Globus pallidus (tissue), 1 donor: ENCODE results near the gene BPIFB6.

ENCODE experiments used
- DNase-seq: peaks from one replicate; pipeline ENCODE4 v3.0.0-alpha.2; 2015; ENCODE audit warnings: low spot score

Gene BPIFB6

DNA sequence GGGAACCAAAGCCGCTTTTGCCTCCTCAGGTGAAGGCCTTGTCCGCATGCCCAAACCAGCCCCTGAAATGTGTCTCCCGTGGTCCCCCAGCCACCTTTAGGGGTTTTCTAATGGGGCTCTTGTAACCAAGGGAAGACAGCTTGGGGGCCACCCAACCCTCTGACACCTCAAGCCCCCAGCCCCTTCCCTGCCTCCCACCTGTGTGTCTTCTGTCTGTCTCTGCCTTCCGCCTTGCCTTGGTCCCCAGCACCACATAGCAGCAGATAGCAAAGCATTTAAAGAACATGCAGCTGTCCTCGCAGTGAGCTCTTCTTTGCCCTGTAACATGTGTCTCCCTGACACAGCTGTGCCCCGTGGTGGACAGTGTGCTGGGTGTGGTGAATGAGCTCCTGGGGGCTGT, 31.8 kb downstream of the BPIFB6 start:
- no peak for DNase-seq

DNA sequence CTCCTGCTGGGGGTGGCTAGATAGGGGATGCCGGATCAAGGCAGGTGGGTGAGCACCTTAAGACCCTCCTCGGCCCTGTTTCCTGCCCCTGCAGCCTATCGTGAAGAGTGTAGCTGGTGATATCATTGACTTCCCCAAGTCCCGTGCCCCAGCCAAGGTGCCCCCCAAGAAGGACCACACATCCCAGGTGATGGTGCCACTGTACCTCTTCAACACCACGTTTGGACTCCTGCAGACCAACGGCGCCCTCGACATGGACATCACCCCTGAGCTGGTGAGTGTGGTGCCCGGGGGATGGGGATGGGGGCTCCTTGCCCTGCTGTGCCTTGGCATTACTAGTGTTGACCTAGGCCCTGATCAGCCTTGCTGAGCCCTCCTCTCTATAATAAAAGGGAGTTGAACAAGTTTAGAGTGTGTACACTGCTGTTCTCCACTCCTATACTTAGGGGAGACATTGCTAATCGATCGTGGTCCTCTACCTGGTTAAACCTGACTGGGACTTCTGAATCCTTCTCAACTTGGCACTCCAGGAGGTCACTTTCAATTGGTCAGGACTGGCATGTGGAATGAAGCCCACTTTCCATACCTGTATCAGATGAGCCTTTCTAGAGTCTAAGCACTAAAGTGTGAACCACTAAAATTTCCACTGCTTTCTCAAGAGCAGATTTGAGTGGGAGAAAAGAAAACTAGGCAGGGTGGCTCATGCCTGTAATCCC, 33.3 kb downstream of the BPIFB6 start:
- no peak for DNase-seq

DNA sequence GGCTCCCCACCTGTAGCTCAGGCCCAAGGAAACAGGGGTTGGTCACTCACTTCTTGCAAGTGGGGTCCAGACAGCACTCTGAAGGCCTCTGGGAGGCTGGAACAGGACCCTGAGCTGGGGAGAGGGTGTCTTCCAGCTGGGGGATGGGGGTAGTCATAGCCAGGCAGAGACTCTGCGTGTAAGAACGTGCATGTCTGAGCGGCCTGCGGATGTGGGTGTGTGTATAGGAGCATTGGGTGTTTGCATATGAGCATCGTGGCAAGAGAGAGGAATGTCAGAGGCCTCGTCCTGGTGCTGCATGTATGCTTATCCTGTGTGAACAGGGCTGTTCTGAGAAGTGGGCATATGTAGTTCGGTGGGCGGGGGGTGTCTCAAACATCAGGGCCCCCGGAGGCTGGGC, 34.3 kb downstream of the BPIFB6 start:
- DNase-seq, result no peak

DNA sequence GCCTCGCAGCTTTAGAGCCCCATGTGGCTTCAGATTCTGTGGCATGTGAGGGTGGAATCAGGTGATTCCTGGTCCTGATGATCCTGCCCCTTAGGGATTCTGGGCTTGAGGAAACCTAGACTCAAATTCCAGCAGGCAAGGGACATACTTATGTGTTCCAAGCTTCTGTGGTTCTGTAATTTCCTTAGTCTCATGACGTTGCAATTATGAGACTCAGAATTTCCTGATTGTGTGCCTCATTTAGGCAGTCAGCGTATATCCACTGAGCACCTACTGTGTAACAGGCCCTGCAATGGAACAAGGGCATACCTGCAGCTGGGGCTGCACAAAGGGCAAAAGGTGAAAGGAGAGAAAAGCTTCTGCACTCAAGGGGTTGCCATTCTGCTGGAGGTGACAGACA, 36.4 kb downstream of the BPIFB6 start:
- no peak for DNase-seq

DNA sequence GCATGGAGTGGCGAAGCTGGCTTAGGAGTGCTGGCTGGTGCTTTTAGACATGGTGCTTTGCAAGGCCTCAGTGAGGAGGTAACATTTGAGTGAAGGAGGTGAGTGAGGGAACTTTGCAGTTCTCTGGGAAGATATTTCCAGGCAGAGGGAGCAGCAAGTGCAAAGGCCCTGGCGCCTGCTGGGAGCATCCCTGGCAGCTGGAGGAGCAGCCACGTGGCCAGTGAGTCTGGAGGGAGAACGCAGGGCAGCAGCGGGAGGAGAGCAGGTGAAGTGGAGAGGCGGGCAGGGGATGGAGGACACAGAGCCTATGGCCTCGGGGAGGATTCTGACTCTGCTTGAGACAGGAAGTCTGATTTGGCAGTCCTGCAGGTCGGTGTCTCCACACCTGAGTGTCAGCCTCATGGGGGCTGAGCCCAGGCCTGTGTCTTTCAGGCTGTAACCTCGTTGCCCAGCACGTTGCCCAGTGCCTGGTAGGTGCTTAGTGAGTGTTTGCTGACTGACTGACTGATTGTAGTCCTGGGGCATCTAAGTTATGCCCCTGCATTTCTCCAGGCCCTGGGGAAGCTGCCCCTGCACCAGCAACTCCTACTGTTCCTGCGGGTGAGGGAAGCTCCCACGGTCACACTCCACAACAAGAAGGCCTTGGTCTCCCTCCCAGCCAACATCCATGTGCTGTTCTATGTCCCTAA, 36.9 kb downstream of the BPIFB6 start:
- no peak for DNase-seq

DNA sequence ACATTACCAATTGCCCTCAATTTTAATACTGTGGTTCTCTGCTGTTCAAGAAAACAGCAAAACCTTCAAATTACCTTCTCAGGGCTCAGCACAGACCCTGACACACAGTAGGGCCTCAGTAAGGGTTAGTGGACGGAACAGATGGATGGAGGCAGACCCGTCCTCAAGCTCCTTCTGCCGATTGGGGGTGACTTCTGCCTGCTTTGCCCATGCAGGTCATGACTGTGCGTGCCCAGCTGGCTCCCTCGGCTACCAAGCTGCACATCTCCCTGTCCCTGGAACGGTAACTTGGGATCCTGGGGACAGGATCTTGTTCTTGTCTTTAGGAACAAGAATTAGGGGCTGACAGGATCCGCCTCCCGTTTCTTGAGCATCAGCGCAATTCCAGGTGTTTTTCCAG, 38.2 kb downstream of the BPIFB6 start:
- DNase-seq, result no peak

DNA sequence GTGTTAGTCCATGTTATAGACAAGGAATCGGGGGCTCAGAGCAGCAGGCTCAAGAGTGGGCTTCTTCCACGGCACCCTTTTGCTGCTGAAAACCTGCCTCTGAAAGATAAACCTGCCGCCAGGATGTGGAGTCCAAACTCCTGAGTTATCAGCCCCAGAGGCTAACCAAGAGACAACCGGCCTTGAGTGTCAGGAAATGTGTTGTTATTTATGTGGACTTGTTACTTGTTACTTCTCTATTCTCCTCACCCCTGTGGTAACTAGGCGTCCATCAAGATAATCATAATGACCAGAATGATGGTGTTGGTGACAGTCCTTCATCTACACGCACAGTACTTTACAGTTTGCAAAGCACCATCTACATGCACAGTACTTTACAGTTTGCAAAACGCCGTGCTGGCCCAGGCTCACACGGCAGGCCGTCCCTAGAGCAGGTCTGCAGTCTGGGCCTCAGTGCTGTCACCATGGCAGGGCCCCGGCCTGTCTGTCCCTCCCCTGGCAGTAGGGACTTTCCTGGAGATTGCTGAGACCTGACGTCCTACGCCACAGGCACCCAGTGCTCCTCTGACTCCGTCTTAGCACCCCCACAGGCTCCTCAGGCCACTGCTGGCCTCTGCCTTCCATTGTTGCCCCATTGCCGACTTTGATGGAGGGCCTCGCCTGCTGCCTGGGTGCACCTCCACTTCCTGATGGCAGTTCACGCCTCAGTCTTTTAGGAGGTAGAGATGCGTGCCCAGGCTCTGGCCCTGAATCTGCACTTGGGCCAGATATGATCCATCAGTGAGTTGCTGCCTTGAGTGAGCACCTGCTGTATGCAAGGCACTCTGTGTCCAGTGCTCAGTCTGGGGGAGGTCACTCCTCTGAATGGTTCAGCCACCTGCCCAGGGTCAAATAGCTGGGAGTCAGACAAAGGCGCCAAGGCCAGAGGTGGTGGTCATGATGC, 38.9 kb downstream of the BPIFB6 start:
- DNase-seq, result no peak

DNA sequence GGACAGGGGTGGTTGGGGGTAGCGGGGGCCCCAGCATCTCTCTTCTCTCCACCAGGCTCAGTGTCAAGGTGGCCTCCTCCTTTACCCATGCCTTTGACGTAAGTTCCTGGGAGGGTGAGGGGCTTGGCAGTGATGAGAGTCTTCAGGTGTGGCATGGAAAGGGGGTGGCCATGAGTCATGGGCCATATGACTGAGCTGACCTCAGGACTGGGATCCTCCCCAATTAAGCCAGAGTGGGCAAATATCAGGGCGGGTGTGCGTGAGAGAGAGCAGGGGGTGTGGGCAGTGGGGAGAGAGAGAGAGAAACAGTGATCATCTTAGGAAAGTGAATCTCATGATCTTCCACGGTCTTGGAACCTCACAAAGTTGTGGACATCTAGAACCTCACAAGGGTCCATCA, 39.8 kb downstream of the BPIFB6 start:
- DNase-seq, result no peak

DNA sequence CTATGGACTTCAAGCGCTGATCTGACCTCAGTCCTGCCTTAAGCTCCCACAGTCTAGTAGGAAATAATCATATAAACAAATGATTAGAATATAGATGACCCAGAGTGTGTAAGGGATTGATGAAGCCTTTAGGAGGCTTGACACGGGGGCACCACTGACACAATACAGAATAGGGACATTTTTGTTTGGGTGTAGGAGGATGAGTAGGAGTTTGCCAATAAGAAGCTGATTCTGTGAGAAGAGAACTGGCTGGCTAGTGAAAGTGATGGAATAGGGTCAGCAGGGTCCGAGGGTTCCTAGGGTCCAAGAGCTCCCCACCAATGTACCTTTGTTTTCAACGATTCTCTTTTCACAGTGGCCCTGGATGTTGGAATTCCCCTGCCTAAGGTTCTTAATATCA, 40.9 kb downstream of the BPIFB6 start:
- no peak for DNase-seq

DNA sequence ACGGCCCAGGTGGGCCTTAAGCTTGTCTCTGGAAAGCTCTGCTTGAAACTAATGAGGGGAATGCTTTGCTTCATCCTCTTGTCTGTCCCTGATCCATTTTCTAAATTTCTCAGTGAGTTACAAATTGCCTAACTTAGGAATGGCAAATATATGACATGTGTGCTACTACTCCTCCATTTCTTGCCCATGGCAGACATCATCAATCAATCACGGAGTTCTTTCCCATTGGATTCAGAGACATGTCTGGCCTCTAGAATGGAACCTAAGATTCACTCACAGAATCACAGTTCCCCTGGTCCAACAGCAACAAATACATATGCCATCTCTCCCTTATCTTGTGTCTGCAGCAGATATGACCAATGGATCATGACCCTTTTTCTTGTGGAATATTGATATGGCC, 41.4 kb downstream of the BPIFB6 start:
- DNase-seq, result no peak

DNA sequence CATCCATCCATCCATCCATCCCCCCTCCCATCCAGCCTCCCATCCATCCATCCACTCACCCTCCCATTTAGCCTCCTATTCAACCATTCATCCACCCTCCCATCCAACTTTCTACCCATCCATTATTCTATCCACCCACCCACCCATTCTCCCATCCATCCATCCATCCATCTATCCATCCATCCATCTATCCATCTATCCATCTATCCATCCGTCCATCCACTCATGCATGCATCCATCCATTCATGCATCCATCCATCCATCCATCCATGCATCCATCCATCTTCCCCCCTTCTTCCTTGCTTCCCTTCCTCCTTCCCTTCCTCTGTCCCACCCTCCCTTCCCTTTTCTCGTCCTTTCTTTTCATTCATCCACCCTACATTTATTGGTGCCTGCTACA, 43.2 kb downstream of the BPIFB6 start:
- DNase-seq, result no peak

DNA sequence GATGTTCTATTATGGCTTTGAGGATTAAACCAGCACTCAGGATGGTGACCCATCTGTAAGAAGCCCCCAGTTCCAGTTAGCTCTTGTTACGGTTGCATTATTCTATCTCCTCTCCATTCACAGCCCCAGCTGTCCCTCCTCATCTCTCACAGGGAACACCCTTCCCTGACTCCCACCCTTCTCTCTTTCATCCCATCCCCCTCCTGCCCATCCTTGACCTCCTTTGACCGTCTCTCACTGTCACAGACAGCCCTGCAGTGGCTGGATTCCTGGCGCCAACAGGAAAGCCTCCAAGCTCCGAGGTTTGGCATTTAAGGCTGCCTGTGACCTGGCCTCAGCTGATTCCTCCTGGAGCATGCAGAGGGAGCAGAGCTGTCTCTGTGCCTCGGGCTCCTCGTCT, 43.8 kb downstream of the BPIFB6 start:
- DNase-seq, result no peak

DNA sequence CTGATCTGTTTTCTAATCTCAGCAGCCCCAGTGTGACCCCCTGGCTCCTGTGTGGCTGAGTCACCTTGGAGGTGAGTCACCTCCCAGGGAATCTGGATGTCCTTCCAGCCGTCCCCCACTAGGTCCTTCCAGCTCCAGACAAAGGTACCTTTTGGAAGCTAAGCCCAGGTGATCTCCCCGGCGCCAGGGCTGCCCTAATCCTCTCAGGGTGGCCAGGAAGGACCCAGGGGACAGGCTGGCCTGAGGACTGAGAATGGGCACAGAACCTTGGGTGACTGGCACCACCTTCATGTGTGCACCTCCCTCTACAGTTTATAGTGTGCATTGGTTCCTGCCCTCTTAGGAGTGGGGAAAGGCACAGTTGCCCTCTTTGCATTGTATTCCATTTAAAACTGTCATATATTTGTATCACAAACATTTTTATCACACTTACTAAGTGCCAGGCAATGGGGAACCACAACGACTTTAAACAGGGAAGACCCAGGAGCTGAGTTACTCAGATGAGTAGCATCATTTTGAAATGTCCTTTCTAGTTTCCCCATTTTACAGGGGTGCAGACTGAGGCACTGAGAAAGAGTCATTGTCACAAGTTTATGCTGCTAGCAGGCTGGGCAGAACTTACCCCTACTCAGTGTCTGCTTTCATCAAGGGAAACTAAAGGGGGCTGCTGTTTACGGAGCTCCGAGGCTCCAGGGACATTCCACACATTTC, 45.4 kb downstream of the BPIFB6 start:
- peak; percentile 17 for DNase-seq

DNA sequence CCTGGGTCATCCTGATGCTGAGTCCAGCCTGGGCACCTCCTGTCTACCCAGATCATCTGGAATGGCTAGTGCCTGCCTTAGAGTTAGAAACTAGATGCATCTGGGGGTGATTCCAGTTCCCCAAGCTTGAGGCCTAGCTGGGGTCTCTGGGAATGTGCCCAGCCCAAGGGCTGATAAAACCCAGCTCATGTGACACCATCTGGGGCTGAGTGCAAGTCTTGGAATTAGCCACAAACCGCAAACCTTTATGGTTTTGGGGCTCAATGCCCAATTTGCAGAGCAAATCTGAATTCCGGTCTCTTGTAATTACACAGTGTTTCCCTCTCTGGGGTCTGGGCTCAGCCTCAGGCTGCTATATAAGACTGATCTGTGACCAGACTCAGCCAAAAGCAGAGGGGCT, 47.8 kb downstream of the BPIFB6 start, which contains the start of gene BPIFB4:
TSS of gene BPIFB4 (plus strand) at position 385 of the 400 bp plus-strand sequence. CDS start 1,884 bp downstream, outside the sequence.
- DNase-seq, result no peak

DNA sequence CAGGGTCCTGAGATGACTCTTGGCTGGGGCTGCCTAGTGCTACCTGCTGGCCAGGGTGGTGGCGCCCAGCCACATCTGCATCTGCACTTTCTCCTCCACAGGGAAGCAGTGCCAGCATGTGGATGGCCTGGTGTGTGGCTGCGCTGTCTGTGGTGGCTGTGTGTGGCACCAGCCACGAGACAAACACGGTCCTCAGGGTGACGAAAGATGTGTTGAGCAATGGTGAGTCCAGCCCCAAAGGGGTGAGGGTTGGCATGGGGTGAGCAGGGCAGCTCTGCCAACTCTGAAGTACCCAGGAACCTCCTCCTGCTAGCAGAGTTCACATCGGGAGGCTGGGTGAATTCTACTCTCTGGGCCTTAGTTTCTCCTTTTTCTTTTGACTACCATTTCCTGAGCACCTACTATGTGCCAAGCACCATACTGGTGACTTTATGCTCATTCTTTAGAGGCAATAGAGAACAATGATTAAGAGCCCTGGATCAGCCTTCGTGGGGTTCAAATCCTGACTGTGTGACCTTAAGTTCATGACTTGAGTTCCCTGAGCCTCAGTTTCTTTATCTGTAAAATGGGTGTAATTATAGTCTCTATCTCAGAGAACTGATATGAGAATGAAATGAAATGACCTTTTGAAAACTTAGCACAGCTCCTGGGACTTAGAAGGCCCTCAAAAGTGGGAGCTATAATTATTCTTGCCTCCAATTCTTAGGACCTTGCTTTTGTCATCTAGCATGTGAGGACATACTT, 50.1 kb downstream of the BPIFB6 start:
- DNase-seq, result no peak

DNA sequence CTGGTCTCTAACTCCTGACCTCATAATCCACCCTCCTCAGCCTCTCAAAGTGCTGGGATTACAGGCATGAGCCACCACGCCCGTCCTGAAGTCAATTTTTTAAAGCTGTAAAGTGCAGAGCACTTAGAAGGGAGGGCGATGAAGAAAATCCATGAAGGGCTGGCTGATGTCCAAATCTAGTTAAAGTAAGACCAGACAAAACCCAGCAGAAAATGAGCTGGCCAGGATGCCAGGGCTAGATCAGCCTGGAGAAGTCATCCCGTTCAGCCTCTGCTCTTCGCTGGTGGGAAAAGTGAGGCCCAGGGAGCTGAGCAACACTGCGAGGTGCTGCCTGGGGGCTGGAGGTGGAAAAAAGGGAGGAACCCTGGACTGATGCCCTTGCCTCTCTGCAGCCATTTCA, 51.1 kb downstream of the BPIFB6 start:
- no peak for DNase-seq

DNA sequence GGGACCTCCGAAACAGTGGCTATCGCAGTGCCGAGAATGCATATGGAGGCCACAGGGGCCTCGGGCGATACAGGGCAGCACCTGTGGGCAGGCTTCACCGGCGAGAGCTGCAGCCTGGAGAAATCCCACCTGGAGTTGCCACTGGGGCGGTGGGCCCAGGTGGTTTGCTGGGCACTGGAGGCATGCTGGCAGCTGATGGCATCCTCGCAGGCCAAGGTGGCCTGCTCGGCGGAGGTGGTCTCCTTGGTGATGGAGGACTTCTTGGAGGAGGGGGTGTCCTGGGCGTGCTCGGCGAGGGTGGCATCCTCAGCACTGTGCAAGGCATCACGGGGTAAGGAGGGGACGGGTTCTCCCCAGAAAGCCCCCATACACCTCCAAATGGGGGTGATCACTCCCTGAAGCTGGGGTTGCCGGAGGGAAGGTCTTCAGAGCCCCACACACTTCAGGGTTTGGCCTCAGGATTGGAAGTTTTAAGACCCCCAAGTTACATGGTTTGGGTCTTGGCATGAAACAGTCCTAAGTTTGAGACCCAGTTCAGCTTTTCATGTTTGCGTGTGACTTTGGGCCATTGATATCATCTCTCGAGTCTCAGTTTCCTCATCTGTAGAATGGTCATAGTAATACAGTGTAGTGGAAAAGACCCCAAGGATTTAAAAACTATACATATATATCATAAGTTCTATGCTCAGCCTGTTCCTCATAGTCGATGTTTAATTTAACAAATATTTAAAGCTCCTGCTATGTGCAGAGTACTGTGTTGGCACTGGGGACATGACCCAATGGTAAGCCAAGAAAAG, 52.3 kb downstream of the BPIFB6 start:
- DNase-seq, result no peak

DNA sequence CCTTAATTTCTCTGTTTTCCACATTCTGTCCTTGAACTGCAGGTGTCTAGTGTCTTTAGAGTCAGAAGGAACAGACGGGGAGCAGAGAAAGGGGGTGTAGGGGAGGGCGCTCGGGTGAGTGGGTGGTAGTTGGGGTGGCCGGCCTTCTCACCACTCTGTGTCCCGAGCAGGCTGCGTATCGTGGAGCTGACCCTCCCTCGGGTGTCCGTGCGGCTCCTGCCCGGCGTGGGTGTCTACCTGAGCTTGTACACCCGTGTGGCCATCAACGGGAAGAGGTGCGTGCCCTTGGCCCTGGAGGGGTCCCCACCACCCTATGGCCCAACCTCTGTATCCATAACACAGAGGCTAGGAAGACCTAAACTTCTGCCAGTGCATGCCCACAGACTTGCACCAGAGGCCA, 53.3 kb downstream of the BPIFB6 start:
- no peak for DNase-seq

DNA sequence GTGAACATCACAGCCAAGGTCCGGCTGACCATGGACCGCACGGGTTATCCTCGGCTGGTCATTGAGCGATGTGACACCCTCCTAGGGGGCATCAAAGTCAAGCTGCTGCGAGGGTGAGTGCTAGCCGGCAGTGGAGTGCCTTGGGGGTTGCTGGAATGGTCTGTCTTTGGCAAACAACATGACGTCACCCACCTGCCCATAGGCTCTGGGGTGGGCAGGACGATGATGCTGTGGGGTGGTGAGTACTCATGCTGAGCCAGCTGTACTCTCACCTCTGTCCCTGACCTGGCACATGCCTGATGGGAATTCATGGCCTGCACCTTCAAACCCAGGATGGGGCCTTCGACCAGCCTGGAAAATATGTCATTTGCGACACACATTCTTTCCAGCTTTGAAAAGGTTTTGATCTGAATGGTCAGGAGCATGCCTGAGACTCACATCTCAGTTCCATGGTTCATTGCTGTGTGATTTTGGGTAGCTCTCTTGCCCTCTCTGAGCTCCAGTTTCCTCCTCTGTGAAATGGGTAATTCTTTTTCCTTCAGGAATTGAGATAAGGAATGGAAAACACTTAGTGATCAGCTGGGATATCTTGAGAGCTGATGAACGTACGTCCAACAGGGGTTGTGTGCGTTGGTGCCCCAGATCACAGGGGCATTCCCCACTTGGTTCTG, 54.7 kb downstream of the BPIFB6 start:
- no peak for DNase-seq

DNA sequence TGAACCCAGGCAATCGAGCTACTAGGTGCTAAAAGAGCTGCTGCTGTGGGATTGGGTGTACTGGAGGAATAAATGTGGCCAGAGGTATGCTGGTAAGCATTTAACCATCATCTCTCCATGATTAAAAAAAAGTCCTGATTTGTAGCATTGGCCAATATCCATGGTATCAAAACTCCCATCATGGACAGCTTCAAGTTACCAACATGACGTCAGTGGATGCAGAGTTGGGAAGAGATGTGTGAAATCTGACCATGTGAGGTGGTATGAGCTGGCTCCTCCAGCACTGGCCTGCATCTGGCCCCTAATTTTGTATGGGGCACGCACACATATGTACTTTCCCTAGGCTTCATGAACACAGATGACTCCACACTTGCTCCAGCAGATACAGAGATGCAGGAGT, 59.7 kb downstream of the BPIFB6 start:
- DNase-seq, result no peak
